Neural progenitor cell (in vitro differentiated cells): ENCODE results near the gene TNRC6C. TPM values are rescaled to one million over a fixed set of nuclear protein-coding genes. Genes with fewer than 3 reads are reported as not detected.

ENCODE experiments used
- DNase-seq: peaks from one replicate; pipeline ENCODE4 v3.0.0-alpha.2; 2016; ENCODE audit warnings: low spot score
- H2AFZ ChIP-seq: fragments of 200-600 bp; sonication (generic); replicated peaks from 2 replicates; pipeline ENCODE4 v1.6.1; 2016; ENCODE audit warnings: antibody characterized with exemption
- H3F3A ChIP-seq: fragments of 200-600 bp; sonication (generic); 2 replicates; pipeline ENCODE4 v1.6.1; 2016; ENCODE audit warnings: antibody characterized with exemption, low read depth
- H3K27ac ChIP-seq: fragments of 200-600 bp; sonication (generic); 2 replicates; pipeline ENCODE4 v1.5.1; 2016; ENCODE audit warnings: mild to moderate bottlenecking
- H3K27me3 ChIP-seq: fragments of 200-600 bp; sonication (generic); 2 replicates; pipeline ENCODE4 v1.6.1; 2016; ENCODE audit warnings: mild to moderate bottlenecking, moderate library complexity
- H3K36me3 ChIP-seq: fragments of 200-600 bp; sonication (generic); 2 replicates; pipeline ENCODE4 v1.5.1; 2016
- H3K4me1 ChIP-seq: fragments of 200-600 bp; sonication (generic); 2 replicates; pipeline ENCODE4 v1.6.1; 2016; ENCODE audit warnings: mixed run types
- H3K4me2 ChIP-seq: fragments of 200-600 bp; sonication (generic); 2 replicates; pipeline ENCODE4 v1.6.1; 2016
- H3K4me3 ChIP-seq: fragments of 200-600 bp; sonication (generic); 2 replicates; pipeline ENCODE4 v1.5.1; 2016
- H3K79me2 ChIP-seq: fragments of 200-600 bp; sonication (generic); 2 replicates; pipeline ENCODE4 v1.6.1; 2016; ENCODE audit warnings: low read depth
- H3K9ac ChIP-seq: fragments of 200-600 bp; sonication (generic); 2 replicates; pipeline ENCODE4 v1.6.1; 2016
- H3K9me3 ChIP-seq: fragments of 200-600 bp; sonication (generic); 2 replicates; pipeline ENCODE4 v1.5.1; 2016; ENCODE audit warnings: low read depth
- H4K20me1 ChIP-seq: fragments of 200-600 bp; sonication (generic); 2 replicates; pipeline ENCODE4 v1.6.1; 2016; ENCODE audit warnings: low read depth
- H3K27ac Mint-ChIP-seq: 3 replicates; pipeline ENCODE4 v1.8.0; 2021; ENCODE audit warnings: mixed read lengths
- H3K27me3 Mint-ChIP-seq: 2 replicates; pipeline ENCODE4 v1.8.0; 2022; ENCODE audit warnings: low read depth, mild to moderate bottlenecking, inconsistent platforms, moderate library complexity, mixed read lengths; ENCODE audit not compliant: insufficient read depth
- H3K36me3 Mint-ChIP-seq: 3 replicates; pipeline ENCODE4 v1.8.0; 2021; ENCODE audit warnings: mixed read lengths
- H3K4me1 Mint-ChIP-seq: 3 replicates; pipeline ENCODE4 v1.8.0; 2021; ENCODE audit warnings: mixed read lengths
- H3K4me3 Mint-ChIP-seq: 3 replicates; pipeline ENCODE4 v1.8.0; 2021; ENCODE audit warnings: mild to moderate bottlenecking, moderate library complexity, mixed read lengths
- H3K9me3 Mint-ChIP-seq: 3 replicates; pipeline ENCODE4 v1.8.0; 2020; ENCODE audit warnings: mixed read lengths
- CTCF ChIP-seq: fragments of 200-600 bp; sonication (generic); IDR thresholded peaks from 2 replicates; pipeline ENCODE4 v1.5.1; 2017; ENCODE audit warnings: antibody characterized with exemption, mild to moderate bottlenecking
- EZH2 ChIP-seq: fragments of 200-600 bp; sonication (generic); IDR thresholded peaks from 2 replicates; pipeline ENCODE4 v1.6.1; 2017; ENCODE audit warnings: antibody characterized with exemption, mild to moderate bottlenecking, moderate library complexity
- EZH2phosphoT487 ChIP-seq: fragments of 200-600 bp; sonication (generic); IDR thresholded peaks from 2 replicates; pipeline ENCODE4 v1.6.1; 2017; ENCODE audit warnings: antibody characterized with exemption
- total RNA-seq: library from RNA; depleted of rRNA; stranded (reverse); fragments of >200 nt; gene quantifications from 2 replicates; pipeline ENCODE4 v1.2.3, GENCODE V29; 2015; ENCODE audit warnings: low replicate concordance

TNRC6C gene
- total RNA-seq, 1 donor from 2014 or later = 14.9 TPM

DNA sequence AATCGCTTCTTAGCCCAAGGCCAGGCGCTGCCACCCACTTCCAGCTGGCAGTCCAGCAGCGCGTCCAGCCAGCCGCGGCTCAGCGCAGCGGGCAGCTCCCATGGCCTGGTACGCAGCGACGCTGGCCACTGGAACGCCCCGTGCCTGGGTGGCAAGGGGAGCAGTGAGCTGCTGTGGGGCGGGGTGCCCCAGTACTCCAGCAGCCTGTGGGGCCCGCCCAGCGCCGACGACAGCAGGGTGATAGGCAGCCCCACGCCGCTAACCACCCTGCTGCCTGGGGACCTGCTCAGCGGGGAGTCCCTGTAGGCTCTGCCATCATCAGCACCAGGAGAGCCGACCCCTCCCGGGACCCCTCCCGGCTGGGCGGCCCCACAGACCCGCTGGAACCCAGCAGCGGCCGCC, 146.0 kb downstream of the TNRC6C start:
- H3K9ac ChIP-seq = no peak overlapping the region
- H3K4me1 ChIP-seq = no peaks in the 10 kb centered on the region
- Mint-ChIP-seq H3K27me3 (peaks cover 6% of the 10 kb centered on the region), H3K9me3 (peaks cover 7% of the 10 kb centered on the region), H3K36me3 (peaks cover 37% of the 10 kb centered on the region), H3K4me1 (peaks cover 13% of the 10 kb centered on the region), H3K4me3 (no peak overlapping the region), H3K27ac (no peak overlapping the region)
- no peaks in the 10 kb centered on the region for H3F3A ChIP-seq
- no peaks in the 10 kb centered on the region for H4K20me1 ChIP-seq
- H2AFZ ChIP-seq = no peak overlapping the region
- H3K27ac ChIP-seq = no peak overlapping the region
- TF ChIP-seq EZH2 (no peak), EZH2phosphoT487 (no peak), CTCF (no peak)
- H3K4me2 ChIP-seq = no peak overlapping the region
- no peaks in the 10 kb centered on the region for H3K9me3 ChIP-seq
- H3K4me3 ChIP-seq = no peak overlapping the region
- H3K79me2 ChIP-seq = no peaks in the 10 kb centered on the region
- peaks cover 8% of the 10 kb centered on the region for H3K36me3 ChIP-seq
- H3K27me3 ChIP-seq = no peaks in the 10 kb centered on the region
- DNase-seq = no peak

DNA sequence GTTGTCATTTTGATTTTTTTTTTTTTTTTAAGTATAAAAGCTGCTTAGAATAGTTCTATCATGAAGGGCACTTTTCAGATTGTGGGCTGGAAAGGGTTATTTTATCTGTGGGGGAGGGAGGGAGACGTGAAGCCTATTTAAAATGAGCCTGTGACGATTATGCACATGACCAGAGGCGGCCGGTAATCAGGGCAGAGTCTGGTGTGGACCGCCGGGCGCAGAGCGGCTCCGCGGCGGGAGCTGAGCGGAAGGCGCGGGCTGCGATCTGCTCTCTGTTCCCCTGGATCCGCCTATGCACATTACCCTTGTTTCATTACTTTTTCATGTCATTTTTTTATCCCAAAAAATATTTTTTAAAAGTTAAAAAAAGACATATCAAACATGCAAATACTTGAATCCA, 146.6 kb downstream of the TNRC6C start:
- H3K27ac ChIP-seq = no peak overlapping the region

GRCh38 chr17:78105551-78105950, 147.0 kb downstream of the TNRC6C start:
- H3K4me1 ChIP-seq = no peaks in the 10 kb centered on the region
- no peak overlapping the region for H3K4me2 ChIP-seq
- H3F3A ChIP-seq = no peaks in the 10 kb centered on the region
- H3K27me3 Mint-ChIP-seq = peaks cover 6% of the 10 kb centered on the region
- H2AFZ ChIP-seq = no peak overlapping the region
- H3K4me3 Mint-ChIP-seq = no peak overlapping the region
- DNase-seq = no peak
- no peaks in the 10 kb centered on the region for H3K79me2 ChIP-seq
- H3K4me1 Mint-ChIP-seq = peaks cover 13% of the 10 kb centered on the region
- no peak overlapping the region for H3K27ac ChIP-seq
- H3K27ac Mint-ChIP-seq = no peak overlapping the region
- no peaks in the 10 kb centered on the region for H4K20me1 ChIP-seq
- H3K9ac ChIP-seq = no peak overlapping the region
- H3K36me3 ChIP-seq = no peaks in the 10 kb centered on the region
- no peak for TF ChIP-seq EZH2phosphoT487
- TF ChIP-seq EZH2 = no peak
- no peak for TF ChIP-seq CTCF
- H3K27me3 ChIP-seq = no peaks in the 10 kb centered on the region
- no peaks in the 10 kb centered on the region for H3K9me3 Mint-ChIP-seq
- H3K9me3 ChIP-seq = no peaks in the 10 kb centered on the region
- H3K4me3 ChIP-seq = no peak overlapping the region
- peaks cover 27% of the 10 kb centered on the region for H3K36me3 Mint-ChIP-seq

More for the DNA sequence above, 146.6 kb downstream of the TNRC6C start:
- H3K9me3 ChIP-seq = no peaks in the 10 kb centered on the region
- peaks cover 13% of the 10 kb centered on the region for H3K4me1 Mint-ChIP-seq
- no peaks in the 10 kb centered on the region for H3K27me3 ChIP-seq
- no peaks in the 10 kb centered on the region for H3K4me1 ChIP-seq
- no peak overlapping the region for H3K4me3 ChIP-seq
- no peak overlapping the region for H3K27ac Mint-ChIP-seq
- TF ChIP-seq CTCF (no peak), EZH2 (no peak), EZH2phosphoT487 (no peak)
- H3F3A ChIP-seq = no peaks in the 10 kb centered on the region
- H3K36me3 Mint-ChIP-seq = peaks cover 31% of the 10 kb centered on the region
- DNase-seq = no peak
- H3K79me2 ChIP-seq = no peaks in the 10 kb centered on the region
- H2AFZ ChIP-seq = no peak overlapping the region
- H3K9ac ChIP-seq = no peak overlapping the region
- no peaks in the 10 kb centered on the region for H4K20me1 ChIP-seq
- H3K36me3 ChIP-seq = peaks cover 2% of the 10 kb centered on the region
- no peak overlapping the region for H3K4me3 Mint-ChIP-seq
- H3K4me2 ChIP-seq = no peak overlapping the region
- H3K9me3 Mint-ChIP-seq = peaks cover 1% of the 10 kb centered on the region
- peaks cover 6% of the 10 kb centered on the region for H3K27me3 Mint-ChIP-seq
